GM12892 (cell line): ENCODE results near the gene SUPV3L1.
"Not testable (repeated sequence)": the region's sequence is repeated elsewhere in the genome, so short reads cannot be mapped to it uniquely, and the experiment has no call there.

Experiments
- DNase-seq: peaks from one replicate; pipeline ENCODE4 v3.0.0; 2011; ENCODE audit not compliant: insufficient read length
- FAIRE-seq: peaks from 2 replicates; lab custom pipeline; 2011; peaks lifted over from hg19 to GRCh38; lab: Jason Lieb, UNC
- POLR2A ChIP-seq: IDR thresholded peaks from 2 replicates; pipeline ENCODE4 v1.6.1; 2011; ENCODE audit warnings: low read depth, low read length, control low read depth
- POLR2AphosphoS5 ChIP-seq: IDR thresholded peaks from 2 replicates; pipeline ENCODE4 v1.6.1; 2011; ENCODE audit warnings: low read depth, low read length, control low read depth
- TAF1 ChIP-seq: IDR thresholded peaks from 2 replicates; pipeline ENCODE4 v1.6.1; 2011; ENCODE audit warnings: low read depth, mild to moderate bottlenecking, control low read depth, low read length, borderline replicate concordance

SUPV3L1 gene

DNA sequence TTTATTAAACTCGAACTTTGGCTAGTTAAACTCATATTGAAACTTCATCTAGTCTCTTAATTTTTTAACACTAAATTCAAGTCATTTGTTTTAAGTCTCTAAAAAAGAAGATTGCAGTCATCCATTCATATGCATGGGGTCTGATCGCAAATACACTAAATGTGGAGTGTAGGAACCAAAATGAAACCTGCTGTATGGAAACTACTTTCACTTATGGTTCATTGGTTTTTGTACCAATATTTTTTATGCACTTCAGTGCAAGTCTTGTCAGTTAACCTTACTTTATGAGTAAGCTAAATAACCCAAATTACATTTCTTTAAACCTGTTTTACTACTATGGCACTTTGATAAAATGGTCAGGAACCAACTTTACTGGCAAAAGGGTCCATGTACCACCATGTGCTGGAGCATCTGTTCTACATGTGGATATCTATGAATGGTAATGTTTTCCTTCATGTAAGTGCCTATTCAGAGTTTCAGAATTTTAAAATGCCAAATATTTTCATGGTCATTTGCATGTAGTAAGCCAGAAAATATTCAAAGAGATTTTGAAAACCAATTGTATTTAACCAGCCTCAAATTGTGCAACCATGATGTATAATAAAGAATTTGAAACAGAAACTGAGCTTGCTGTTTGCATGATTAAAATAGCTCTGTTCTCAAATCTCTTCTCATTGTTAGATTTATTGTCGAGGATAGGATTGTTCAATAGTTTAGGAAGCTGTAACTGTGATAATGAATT, 7.6 kb upstream of the SUPV3L1 start:
- TF ChIP-seq POLR2AphosphoS5 (no peak), TAF1 (no peak), POLR2A (no peak)
- FAIRE-seq, result peak; percentile 81
- no peak for DNase-seq

GRCh38 chr10:69175326-69175725, 4.7 kb upstream of the SUPV3L1 start:
- FAIRE-seq, result not testable (repeated sequence)

GRCh38 chr10:69176823-69177222, 3.2 kb upstream of the SUPV3L1 start:
- FAIRE-seq (no peak), DNase-seq (no peak)
- no peak for TF ChIP-seq POLR2A
- TF ChIP-seq POLR2AphosphoS5, result no peak
- no peak for TF ChIP-seq TAF1

More at GRCh38 chr10:69175326-69175725, 4.7 kb upstream of the SUPV3L1 start:
- DNase-seq, result not testable (repeated sequence)

- DNase-seq (no peak), FAIRE-seq (no peak)
- TF ChIP-seq POLR2A (no peak), POLR2AphosphoS5 (0 out of 2 replicates have a peak, but pooled peaks have one; percentile 12)
These were observed 818 bp upstream of the SUPV3L1 start for GRCh38 chr10:69179089-69179742.

GRCh38 chr10:69180525-69181204, 631 bp downstream of the SUPV3L1 start:
- FAIRE-seq (no peak), DNase-seq (no peak)
- TF ChIP-seq POLR2A (no peak), TAF1 (no peak), POLR2AphosphoS5 (no peak)

DNA sequence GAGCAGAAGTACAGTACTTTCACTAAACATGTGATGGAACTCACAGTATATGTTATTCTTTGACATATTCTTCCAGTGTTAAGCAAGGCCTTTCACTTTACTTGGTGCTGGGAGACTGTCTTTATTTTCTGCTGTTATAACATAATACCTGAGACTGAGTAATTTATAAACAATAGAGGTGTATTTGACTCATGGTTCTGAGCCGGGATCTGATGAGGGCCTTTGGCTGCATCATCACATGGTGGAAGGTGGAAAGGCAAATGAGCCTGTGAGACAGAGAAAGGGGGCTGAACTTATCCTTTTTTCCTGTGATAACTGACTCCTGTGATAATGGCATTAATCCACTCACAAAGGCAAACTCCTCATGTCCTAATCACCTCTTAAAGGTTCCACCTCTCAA, 1.4 kb downstream of the SUPV3L1 start:
- no peak for TF ChIP-seq POLR2A
- no peak for TF ChIP-seq TAF1
- TF ChIP-seq POLR2AphosphoS5, result no peak
- FAIRE-seq, result no peak

DNA sequence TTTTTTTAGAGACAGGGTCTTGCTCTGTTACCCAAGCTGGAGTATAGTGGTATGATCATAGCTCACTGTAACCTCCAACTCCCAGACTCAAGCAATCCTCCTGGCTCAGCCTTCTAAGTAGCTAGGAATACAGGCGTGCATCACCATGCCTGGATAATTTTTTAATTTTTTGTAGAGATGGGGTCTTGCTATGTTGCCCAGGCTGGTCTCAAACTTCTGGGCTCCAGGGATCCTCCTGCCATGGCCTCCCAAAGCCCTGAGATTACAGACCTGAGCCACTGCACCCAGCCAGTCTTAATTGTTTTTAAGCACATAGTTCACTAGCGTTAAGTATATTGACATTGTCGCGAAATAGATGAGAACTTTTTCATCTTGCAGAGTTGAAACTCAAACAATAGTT, 2.0 kb downstream of the SUPV3L1 start:
- DNase-seq, result no peak
- TF ChIP-seq TAF1 (no peak), POLR2A (no peak), POLR2AphosphoS5 (no peak)
- no peak for FAIRE-seq

More for the DNA sequence above, 1.4 kb downstream of the SUPV3L1 start:
- no peak for DNase-seq

DNA sequence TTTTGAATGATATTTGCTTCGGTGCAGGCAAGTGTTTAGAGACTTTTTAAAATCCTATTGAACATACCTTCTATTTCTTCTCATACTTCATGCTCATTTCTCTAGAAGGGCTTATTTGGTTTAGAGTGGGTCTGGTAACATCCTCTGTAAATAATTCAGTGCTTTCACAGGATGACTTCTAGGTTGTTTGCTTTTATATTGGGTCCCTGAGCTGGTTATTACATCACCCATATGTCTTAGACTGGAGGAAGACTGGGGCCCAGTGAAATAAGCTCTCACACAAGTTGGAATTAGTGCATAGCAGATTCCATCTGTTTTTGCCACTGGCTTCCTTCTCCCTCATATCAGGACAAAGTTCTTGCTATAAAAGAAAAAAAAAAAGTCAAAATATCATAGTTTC, 6.5 kb downstream of the SUPV3L1 start:
- no peak for TF ChIP-seq POLR2A
- no peak for TF ChIP-seq TAF1
- TF ChIP-seq POLR2AphosphoS5, result no peak
- no peak for DNase-seq
- FAIRE-seq, result no peak

DNA sequence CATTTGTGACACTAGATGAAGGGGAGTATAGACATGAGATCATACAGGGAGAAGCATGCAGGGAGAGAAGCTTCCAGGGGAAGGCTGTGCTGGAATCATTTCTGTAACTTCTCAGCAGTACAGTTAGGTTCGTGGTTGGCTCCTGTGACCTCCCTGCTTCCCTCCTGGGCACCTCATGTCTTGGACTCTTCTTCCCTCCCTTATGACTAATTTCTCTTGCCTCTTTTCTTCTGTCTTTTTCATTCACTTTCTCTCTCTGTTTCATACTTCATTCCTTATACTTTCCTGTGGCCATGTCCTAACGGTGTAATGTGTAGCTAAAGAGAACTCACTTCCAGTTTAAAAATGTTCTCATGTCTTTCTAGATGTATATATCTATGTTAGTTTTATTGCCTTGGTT, 21.0 kb downstream of the SUPV3L1 start:
- TF ChIP-seq POLR2A (no peak), POLR2AphosphoS5 (no peak), TAF1 (no peak)
- FAIRE-seq, result no peak

GRCh38 chr10:69202332-69202731, 22.3 kb downstream of the SUPV3L1 start:
- DNase-seq (no peak), FAIRE-seq (no peak)

More for the DNA sequence above, 21.0 kb downstream of the SUPV3L1 start:
- DNase-seq, result no peak

GRCh38 chr10:69208761-69209160, 28.7 kb downstream of the SUPV3L1 start:
- no peak for FAIRE-seq
- TF ChIP-seq POLR2A (no peak), TAF1 (no peak), POLR2AphosphoS5 (no peak)
- DNase-seq, result no peak

More at GRCh38 chr10:69202332-69202731, 22.3 kb downstream of the SUPV3L1 start:
- TF ChIP-seq POLR2AphosphoS5 (no peak), TAF1 (no peak), POLR2A (no peak)
